HL-60 (cell line): ENCODE measurements around the gene ATP5F1C.

Source experiments
- DNase-seq, 2 experiments: peaks; one replicate each; pipeline ENCODE4 v3.0.0-alpha.2; 2010 to 2020; ENCODE audit warnings: low read depth in 1 of 2, low spot score in 1 of 2
- H3K27ac ChIP-seq: fragments of 250-450 bp; sonication (Bioruptor Pico); replicated peaks from 2 replicates; pipeline ENCODE4 v1.5.1; 2020; ENCODE audit warnings: mild to moderate bottlenecking, moderate library complexity
- H3K27me3 ChIP-seq: fragments of 250-450 bp; sonication (Bioruptor Pico); 2 replicates; pipeline ENCODE4 v1.5.1; 2021; ENCODE audit warnings: mild to moderate bottlenecking, moderate library complexity; ENCODE audit not compliant: insufficient read depth, poor library complexity, severe bottlenecking
- H3K4me3 ChIP-seq: replicated peaks from 2 replicates; pipeline ENCODE4 v1.5.1; 2011; ENCODE audit warnings: mild to moderate bottlenecking, control low read depth, low read length; ENCODE audit not compliant: insufficient read depth
- GABPA ChIP-seq: IDR thresholded peaks from 2 replicates; pipeline ENCODE4 v1.6.1; 2012; ENCODE audit warnings: low read depth
- POLR2AphosphoS5 ChIP-seq: IDR thresholded peaks from 2 replicates; pipeline ENCODE4 v1.6.1; 2012; ENCODE audit warnings: low read depth
- SPI1 ChIP-seq: IDR thresholded peaks from 2 replicates; pipeline ENCODE4 v1.6.1; 2012; ENCODE audit warnings: low read depth, mild to moderate bottlenecking, borderline replicate concordance
- TF ChIP-seq, protein P1 (sequence below): IDR thresholded peaks from 2 replicates; pipeline ENCODE4 v1.6.1; 2012; ENCODE audit warnings: low read depth; ENCODE audit not compliant: insufficient replicate concordance
- TF ChIP-seq, protein P2 (sequence below): IDR thresholded peaks from one replicate; pipeline ENCODE4 v1.5.1; 2011; ENCODE audit warnings: low read length, control low read depth, inconsistent platforms; ENCODE audit not compliant: insufficient read depth

The ATP5F1C gene

DNA sequence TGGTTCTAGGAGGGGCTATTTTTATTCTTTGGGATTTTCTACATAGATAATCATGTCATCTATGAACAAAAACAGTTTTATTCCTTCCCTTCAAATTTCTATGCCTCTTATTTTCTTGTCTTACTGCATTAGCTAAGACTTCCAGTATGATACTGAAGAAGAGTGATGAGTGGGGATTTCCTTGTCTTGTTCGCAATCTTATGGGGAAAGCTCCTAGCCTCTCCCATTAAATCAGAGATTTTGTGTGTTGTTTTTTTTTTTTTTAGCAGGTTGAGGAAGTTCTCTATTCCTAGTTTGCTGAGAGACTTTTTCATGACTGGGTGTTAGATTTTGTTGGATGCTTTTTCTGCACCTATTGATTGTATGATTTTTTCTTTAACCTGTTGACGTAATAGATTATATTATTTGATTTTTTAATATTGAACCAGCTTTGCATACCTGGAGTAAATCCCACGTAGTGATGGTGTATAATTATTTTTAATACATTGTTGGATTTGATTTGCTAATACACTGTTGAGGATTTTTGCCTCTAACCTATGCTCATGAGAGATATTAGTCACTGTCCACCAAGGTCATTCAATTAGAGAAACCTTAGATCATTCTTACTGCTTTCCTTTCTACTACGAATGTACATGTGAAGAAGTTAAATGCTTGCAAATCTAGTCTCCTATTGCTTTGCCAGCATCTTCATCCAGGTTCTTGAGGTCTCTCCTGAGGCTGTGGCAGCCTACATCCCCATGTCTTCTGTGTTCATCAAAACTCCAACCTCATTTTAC, 6.5 kb downstream of the ATP5F1C start:
- TF ChIP-seq POLR2AphosphoS5 (no peak), SPI1 (no peak), GABPA (no peak)
- TF ChIP-seq, protein P1, sequence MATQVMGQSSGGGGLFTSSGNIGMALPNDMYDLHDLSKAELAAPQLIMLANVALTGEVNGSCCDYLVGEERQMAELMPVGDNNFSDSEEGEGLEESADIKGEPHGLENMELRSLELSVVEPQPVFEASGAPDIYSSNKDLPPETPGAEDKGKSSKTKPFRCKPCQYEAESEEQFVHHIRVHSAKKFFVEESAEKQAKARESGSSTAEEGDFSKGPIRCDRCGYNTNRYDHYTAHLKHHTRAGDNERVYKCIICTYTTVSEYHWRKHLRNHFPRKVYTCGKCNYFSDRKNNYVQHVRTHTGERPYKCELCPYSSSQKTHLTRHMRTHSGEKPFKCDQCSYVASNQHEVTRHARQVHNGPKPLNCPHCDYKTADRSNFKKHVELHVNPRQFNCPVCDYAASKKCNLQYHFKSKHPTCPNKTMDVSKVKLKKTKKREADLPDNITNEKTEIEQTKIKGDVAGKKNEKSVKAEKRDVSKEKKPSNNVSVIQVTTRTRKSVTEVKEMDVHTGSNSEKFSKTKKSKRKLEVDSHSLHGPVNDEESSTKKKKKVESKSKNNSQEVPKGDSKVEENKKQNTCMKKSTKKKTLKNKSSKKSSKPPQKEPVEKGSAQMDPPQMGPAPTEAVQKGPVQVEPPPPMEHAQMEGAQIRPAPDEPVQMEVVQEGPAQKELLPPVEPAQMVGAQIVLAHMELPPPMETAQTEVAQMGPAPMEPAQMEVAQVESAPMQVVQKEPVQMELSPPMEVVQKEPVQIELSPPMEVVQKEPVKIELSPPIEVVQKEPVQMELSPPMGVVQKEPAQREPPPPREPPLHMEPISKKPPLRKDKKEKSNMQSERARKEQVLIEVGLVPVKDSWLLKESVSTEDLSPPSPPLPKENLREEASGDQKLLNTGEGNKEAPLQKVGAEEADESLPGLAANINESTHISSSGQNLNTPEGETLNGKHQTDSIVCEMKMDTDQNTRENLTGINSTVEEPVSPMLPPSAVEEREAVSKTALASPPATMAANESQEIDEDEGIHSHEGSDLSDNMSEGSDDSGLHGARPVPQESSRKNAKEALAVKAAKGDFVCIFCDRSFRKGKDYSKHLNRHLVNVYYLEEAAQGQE: no peak
- TF ChIP-seq, protein P2, sequence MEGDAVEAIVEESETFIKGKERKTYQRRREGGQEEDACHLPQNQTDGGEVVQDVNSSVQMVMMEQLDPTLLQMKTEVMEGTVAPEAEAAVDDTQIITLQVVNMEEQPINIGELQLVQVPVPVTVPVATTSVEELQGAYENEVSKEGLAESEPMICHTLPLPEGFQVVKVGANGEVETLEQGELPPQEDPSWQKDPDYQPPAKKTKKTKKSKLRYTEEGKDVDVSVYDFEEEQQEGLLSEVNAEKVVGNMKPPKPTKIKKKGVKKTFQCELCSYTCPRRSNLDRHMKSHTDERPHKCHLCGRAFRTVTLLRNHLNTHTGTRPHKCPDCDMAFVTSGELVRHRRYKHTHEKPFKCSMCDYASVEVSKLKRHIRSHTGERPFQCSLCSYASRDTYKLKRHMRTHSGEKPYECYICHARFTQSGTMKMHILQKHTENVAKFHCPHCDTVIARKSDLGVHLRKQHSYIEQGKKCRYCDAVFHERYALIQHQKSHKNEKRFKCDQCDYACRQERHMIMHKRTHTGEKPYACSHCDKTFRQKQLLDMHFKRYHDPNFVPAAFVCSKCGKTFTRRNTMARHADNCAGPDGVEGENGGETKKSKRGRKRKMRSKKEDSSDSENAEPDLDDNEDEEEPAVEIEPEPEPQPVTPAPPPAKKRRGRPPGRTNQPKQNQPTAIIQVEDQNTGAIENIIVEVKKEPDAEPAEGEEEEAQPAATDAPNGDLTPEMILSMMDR: no peak
- Histone ChIP-seq H3K4me3 (no peak overlapping the region), H3K27ac (no peak overlapping the region), H3K27me3 (no peaks in the 10 kb centered on the region)
- DNase-seq: no peak

DNA sequence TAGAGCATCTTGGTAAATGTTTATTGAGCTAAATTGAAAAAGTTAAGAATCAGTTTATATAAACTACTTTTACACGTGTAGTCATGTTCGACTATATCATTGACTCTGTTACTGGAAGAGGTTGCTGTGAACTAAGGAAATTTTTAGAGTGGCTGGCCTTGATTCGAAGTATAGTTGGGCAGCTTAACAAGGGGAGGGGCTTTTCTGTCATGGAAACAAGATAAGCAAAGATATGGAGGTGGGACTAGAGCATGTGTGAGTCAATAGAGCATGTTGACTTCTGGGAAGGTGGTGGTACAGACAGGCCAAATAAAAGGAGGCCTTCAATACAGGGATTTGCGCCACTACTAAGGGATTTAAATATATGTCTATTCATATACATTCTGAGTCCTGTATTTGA, 7.6 kb downstream of the ATP5F1C start:
- no peak for DNase-seq
- Histone ChIP-seq H3K27me3 (no peaks in the 10 kb centered on the region), H3K27ac (no peak overlapping the region), H3K4me3 (no peak overlapping the region)
- TF ChIP-seq, protein P2: no peak
- TF ChIP-seq SPI1 (no peak), POLR2AphosphoS5 (no peak), GABPA (no peak)
- TF ChIP-seq, protein P1: no peak

DNA sequence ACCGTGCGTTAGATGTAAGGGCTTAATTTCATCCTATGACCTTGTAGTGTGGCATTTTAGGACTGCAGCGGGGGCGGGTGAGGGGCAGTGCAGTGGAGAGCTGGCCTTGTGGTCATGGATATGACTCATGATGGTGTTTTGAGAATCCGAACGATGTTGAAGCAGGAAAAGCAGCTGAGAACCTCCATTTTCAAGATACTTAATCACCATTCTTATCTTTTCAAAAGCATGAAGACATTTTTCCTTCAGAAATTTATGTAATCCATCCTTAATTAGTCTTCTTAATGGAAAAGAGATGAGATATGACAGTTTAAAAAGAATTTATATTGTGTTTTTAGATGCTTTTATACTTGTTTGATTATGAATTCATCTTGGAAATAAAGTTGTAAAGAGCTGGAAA, 9.6 kb downstream of the ATP5F1C start:
- no peaks in the 10 kb centered on the region for H3K27me3 ChIP-seq
- no peak for DNase-seq
- H3K4me3 ChIP-seq: no peak overlapping the region
- no peak overlapping the region for H3K27ac ChIP-seq
- TF ChIP-seq SPI1: no peak
- TF ChIP-seq, protein P1: no peak
- no peak for TF ChIP-seq POLR2AphosphoS5
- TF ChIP-seq, protein P2: no peak
- TF ChIP-seq GABPA: no peak
